Activated T-cell treated with anti-CD3 and anti-CD28 coated beads for 48 hours (primary cell): Measurements from ENCODE around the gene ARHGAP23.
"Not testable (repeated sequence)": the region's sequence is repeated elsewhere in the genome, so short reads cannot be mapped to it uniquely, and the experiment has no call there.

Experiments
- DNase-seq: peaks from one replicate; pipeline ENCODE4 v3.0.0-alpha.2; 2020; ENCODE audit warnings: low read depth

Gene ARHGAP23

DNA sequence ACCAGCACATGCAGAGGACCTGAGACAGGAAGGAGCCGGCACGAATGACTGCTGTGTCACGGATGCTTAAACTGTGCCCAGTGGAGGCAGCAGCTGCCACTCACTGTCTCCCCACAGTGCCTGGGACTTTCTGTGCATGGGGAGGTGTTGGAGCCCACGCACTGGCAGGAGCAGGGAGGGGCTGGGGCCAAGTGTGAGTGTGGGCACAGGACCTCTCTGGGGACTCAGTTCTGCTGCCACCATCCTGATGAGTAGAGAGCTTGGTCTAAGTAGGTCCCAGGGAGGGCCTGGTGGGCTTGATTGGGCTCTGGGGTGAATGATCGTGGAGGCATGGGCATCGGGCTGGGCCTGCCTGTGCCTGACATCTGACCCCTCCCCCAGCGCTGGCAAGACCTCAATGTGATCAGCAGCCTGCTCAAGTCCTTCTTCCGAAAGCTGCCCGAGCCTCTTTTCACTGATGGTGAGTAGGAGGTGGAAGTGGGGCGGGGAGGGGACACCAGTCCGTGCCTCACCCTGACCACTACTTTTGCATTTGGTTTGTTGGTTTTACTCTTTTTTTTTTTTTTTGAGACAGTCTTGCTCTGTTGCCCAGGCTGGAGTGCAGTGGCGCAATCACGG lies 57.5 kb downstream of the ARHGAP23 start:
- not testable (repeated sequence) for DNase-seq

GRCh38 chr17:38489774-38490173 lies 61.5 kb downstream of the ARHGAP23 start:
- not testable (repeated sequence) for DNase-seq

DNA sequence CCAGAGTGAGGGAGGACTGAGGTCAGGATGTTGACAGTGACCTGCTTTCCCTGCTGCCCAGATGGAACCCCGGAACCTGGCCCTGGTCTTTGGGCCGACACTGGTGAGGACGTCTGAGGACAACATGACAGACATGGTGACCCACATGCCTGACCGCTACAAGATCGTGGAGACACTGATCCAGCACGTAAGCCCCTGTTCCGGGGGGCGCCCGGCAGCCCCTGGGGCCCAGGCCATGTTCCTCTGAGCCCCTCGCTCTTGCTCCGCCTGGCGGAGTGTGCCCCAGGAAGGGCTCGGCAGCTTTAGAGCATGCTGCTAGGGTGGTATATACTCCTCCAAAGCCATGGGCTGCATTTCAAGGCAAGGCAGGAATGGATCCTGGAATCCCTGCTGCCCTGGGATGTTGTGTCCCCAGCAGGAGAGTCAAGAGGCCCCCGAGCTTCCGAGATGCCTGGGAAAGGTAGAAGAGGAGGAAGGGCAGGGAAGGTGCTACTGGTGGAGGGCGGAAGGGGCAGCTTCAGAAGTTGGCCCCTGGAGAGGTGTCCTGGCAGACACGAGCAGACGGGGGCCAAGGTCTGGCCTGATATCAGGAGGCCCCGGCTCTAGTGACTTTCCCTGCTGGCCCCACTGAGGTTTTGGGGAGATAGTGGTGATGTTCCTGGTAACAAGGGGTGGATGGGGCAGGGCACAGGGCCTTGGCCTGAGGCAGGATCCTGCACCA lies 63.2 kb downstream of the ARHGAP23 start:
- not testable (repeated sequence) for DNase-seq

GRCh38 chr17:38492067-38493040 lies 64.1 kb downstream of the ARHGAP23 start:
- peak; percentile 88 for DNase-seq

DNA sequence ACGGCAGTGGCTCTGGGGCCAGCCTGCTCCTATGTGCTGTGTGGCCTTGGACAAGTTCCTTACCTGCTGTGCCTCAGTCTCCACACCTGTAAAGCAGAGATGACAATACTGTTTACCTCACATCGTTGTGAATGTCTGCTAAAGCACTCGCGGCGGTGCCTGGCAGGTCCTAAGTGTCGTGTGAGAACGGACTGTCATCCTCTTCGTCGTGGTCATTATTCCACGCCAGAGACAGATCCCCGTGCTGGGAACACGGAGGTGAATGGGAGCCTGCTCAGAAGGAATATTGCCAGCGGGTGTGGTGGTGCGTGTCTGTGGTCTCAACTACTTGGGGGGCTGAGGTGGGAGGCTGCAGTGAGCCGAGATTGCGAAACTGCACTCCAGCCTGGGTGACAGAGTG lies 65.9 kb downstream of the ARHGAP23 start:
- DNase-seq, result not testable (repeated sequence)

DNA sequence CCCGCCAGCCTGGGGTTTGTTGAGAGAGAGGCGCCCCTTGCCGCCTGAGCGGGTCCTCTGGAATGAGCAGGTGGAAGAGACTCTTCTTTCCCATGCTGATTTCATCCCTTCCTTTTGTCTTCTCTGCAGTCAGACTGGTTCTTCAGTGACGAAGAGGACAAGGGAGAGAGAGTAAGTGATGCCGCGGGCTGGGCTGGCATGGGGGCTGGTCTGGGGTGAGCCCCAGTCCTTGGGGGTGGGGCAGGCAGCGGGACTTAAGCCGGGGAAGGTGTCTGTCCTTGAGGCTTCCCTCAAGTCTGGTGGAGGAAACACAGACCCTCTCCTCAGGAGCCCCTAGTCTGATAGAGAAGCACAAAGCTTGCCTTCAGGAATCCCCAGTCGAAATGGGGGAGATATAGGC lies 69.4 kb downstream of the ARHGAP23 start:
- not testable (repeated sequence) for DNase-seq

- no peak for DNase-seq
Observed at GRCh38 chr17:38498353-38498752, 70.1 kb downstream of the ARHGAP23 start.

- not testable (repeated sequence) for DNase-seq
Observed at GRCh38 chr17:38499230-38499629, 71.0 kb downstream of the ARHGAP23 start.

DNA sequence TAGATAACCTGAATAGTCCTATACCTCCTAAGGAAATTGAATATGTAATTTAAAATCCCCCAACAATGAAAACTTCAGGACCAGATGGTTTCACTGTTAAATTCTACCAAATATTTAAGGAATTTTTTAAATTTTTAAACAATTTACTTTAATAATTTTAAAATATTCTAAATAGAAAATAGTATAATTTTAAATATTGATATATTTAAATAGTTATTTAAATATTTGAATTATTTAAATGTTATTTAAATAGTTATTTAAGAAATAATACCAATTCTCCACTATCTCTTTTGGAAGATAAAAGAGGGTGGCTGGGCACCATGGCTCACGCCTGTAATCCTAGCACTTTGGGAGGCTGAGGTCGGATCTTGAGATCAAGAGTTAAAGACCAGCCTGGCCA lies 73.5 kb downstream of the ARHGAP23 start:
- DNase-seq, result not testable (repeated sequence)

DNA sequence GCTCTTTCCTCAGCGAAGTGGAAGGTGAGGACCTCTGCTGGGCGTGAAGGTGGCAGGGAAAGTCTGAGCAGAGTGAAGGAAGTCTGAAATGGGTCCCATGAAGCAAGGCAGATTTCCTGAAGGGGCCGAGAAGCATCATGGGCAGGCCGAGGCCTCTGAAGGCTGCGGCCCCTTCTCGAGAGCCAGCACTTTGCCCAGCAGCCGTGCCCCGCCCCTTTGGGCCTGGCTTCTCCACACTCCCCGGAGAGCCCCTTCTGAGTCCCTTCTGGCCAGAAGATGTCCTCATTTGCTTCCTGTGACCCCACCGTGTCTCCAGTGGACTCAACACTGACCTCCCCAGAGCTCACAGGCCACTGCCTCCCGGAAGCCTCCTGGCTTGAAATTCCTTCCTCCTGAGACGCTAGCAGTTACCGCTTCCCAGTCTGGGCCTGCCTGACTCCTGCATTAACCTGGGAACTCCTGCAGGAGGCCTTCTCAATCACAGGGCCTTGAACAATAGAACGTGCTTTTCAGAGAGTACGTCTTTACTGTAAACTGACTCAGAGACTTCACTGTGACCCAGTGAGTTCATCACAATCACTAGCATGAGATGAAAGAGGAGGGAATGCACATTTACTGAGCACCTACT lies 75.1 kb downstream of the ARHGAP23 start:
- not testable (repeated sequence) for DNase-seq

- DNase-seq, result no peak
Observed at GRCh38 chr17:38504216-38504615, 76.0 kb downstream of the ARHGAP23 start.

- no peak for DNase-seq
Observed at GRCh38 chr17:38507436-38507835, 79.2 kb downstream of the ARHGAP23 start.

GRCh38 chr17:38507921-38508569 lies 79.8 kb downstream of the ARHGAP23 start:
- no peak for DNase-seq

- no peak for DNase-seq
Observed at GRCh38 chr17:38508570-38508950, 80.3 kb downstream of the ARHGAP23 start.

GRCh38 chr17:38508954-38509771 lies 80.9 kb downstream of the ARHGAP23 start:
- peak; percentile 76 for DNase-seq

- no peak for DNase-seq
Observed at GRCh38 chr17:38509772-38510420, 81.6 kb downstream of the ARHGAP23 start.

DNA sequence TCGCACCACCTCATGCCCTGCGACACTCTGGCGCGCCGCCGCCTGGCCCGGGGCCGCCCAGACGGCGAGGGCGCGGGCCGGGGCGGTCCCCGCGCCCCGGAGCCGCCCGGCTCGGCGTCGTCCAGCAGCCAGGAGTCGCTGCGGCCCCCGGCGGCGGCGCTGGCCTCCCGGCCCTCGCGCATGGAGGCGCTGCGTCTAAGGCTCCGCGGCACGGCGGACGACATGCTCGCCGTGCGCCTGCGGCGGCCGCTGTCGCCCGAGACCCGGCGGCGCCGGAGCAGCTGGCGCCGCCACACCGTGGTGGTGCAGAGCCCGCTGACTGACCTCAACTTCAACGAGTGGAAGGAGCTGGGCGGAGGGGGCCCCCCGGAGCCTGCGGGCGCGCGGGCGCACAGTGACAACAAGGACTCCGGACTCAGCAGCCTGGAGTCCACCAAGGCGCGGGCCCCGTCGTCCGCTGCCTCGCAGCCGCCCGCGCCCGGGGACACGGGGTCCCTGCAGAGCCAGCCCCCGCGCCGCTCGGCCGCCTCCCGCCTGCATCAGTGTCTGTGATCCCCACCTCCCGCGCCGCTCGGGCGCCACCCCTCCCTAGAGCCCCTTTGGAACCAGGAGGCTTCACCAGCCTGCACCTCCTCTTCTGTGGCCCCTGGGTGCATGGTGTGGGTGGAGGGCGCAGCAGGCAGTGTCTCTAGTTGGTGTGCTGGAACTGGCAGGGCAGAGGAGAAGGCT lies 82.3 kb downstream of the ARHGAP23 start:
- DNase-seq, result no peak

- DNase-seq, result no peak
Observed at GRCh38 chr17:38511150-38512108, 83.2 kb downstream of the ARHGAP23 start.
